C4-2B (cell line): ENCODE results near the gene CLDN24.

Experiments used
- H3K27ac ChIP-seq: fragments of 450-650 bp; 2 replicates; pipeline ENCODE4 v1.5.1; 2017
- CTCF ChIP-seq: fragments of 450-650 bp; conservative IDR thresholded peaks from 2 replicates; pipeline ENCODE4 v1.5.1; 2017; ENCODE audit warnings: mild to moderate bottlenecking
- ZFX ChIP-seq: fragments of 450-650 bp; IDR thresholded peaks from 2 replicates; pipeline ENCODE4 v1.6.1; 2017

The CLDN24 gene

GRCh38 chr4:183304067-183304466, 18.2 kb downstream of the CLDN24 start:
- H3K27ac ChIP-seq, result no peak overlapping the region
- TF ChIP-seq ZFX, result no peak
- no peak for TF ChIP-seq CTCF

- no peak for TF ChIP-seq CTCF
- H3K27ac ChIP-seq, result no peak overlapping the region
Observed at GRCh38 chr4:183303301-183303700, 18.9 kb downstream of the CLDN24 start.

- TF ChIP-seq CTCF, result no peak
- no peak for TF ChIP-seq ZFX
- H3K27ac ChIP-seq, result no peak overlapping the region
Observed at GRCh38 chr4:183300655-183301054, 21.6 kb downstream of the CLDN24 start.

GRCh38 chr4:183300070-183300469, 22.2 kb downstream of the CLDN24 start:
- H3K27ac ChIP-seq, result no peak overlapping the region
- TF ChIP-seq ZFX (no peak), CTCF (no peak)

GRCh38 chr4:183299464-183299863, 22.8 kb downstream of the CLDN24 start:
- no peak overlapping the region for H3K27ac ChIP-seq
- TF ChIP-seq ZFX, result no peak
- TF ChIP-seq CTCF, result no peak

GRCh38 chr4:183297675-183298074, 24.6 kb downstream of the CLDN24 start:
- TF ChIP-seq ZFX (no peak), CTCF (no peak)
- H3K27ac ChIP-seq, result no peak overlapping the region

GRCh38 chr4:183295711-183296110, 26.5 kb downstream of the CLDN24 start:
- H3K27ac ChIP-seq, result no peak overlapping the region

More at GRCh38 chr4:183295711-183296110, 26.5 kb downstream of the CLDN24 start:
- no peak for TF ChIP-seq ZFX
- no peak for TF ChIP-seq CTCF
